A549 (cell line): ENCODE results near the gene NRIP3. TPM values are rescaled to one million over a fixed set of nuclear protein-coding genes. Genes with fewer than 3 reads are reported as not detected.

Experiments
- ATAC-seq, 2 experiments: fragments of 200-7000 bp in 1 of 2; fragments of >200 bp in 1 of 2; cut with Nextera tagmentation in 1 of 2; cut with Tn5 transposase in 1 of 2; 3 replicates each; pipeline versions ENCODE4 v1.8.0 to v1.9.1; 2018 to 2020; ENCODE audit warnings: mild to moderate bottlenecking in 1 of 2, moderate library complexity in 1 of 2
- CTCF ChIA-PET: fragments of 300-600 bp; sonication (Branson Sonifier 250); formaldehyde crosslinking; extraction: SDS; loops from one replicate; lab custom pipeline; 2021; ENCODE audit warnings: antibody characterized with exemption, inconsistent platforms; lab: Yijun Ruan, JAX
- POLR2A ChIA-PET: fragments of 350-600 bp; formaldehyde crosslinking; extraction: SDS; loops from one replicate; lab custom pipeline; 2021; ENCODE audit warnings: antibody characterized with exemption, inconsistent platforms; lab: Yijun Ruan, JAX
- DNase-seq, 2 experiments: peaks; one replicate each; pipeline versions ENCODE4 v3.0.0 to v3.0.0-alpha.2; 2011 to 2016; ENCODE audit warnings: low read depth in 1 of 2, low spot score in 1 of 2
- FAIRE-seq: peaks from 2 replicates; lab custom pipeline; 2011; peaks lifted over from hg19 to GRCh38; lab: Jason Lieb, UNC
- H3K27ac ChIP-seq, 2 experiments: fragments of >200 bp; sonication (Bioruptor Twin); formaldehyde crosslinking; 3 replicates each; pipeline ENCODE4 v1.5.1; 2016 to 2017
- H3K4me1 ChIP-seq: fragments of >200 bp; sonication (Bioruptor Twin); formaldehyde crosslinking; 3 replicates; pipeline ENCODE4 v1.6.1; 2016
- H3K4me2 ChIP-seq: fragments of >200 bp; sonication (Bioruptor Twin); formaldehyde crosslinking; 3 replicates; pipeline ENCODE4 v1.6.1; 2016
- H3K4me3 ChIP-seq: fragments of >200 bp; sonication (Bioruptor Twin); formaldehyde crosslinking; 3 replicates; pipeline ENCODE4 v1.5.1; 2016
- H3K9me3 ChIP-seq: fragments of >200 bp; sonication (Bioruptor Twin); formaldehyde crosslinking; 3 replicates; pipeline ENCODE4 v1.6.1; 2016
- CEBPB ChIP-seq, 2 experiments: fragments of >200 bp in 1 of 2; sonication (Bioruptor Twin) in 1 of 2; formaldehyde crosslinking in 1 of 2; IDR thresholded peaks; 2 replicates each; pipeline ENCODE4 v1.6.1; 2012 to 2016
- CHD2 ChIP-seq: fragments of 150-350 bp; IDR thresholded peaks from 2 replicates; pipeline ENCODE4 v1.6.1; 2014; ENCODE audit warnings: low read length; ENCODE audit not compliant: partially characterized antibody
- ELK1 ChIP-seq: fragments of 150-350 bp; IDR thresholded peaks from 2 replicates; pipeline ENCODE4 v1.6.1; 2014; ENCODE audit warnings: low read depth, mild to moderate bottlenecking, low read length
- EP300 ChIP-seq, 2 experiments: fragments of >200 bp; sonication (Bioruptor Twin); formaldehyde crosslinking; IDR thresholded peaks; 2 replicates in 1 of 2; 3 replicates in 1 of 2; pipeline ENCODE4 v1.6.1; 2016 to 2017
- FOXS1 ChIP-seq: fragments of 250-450 bp; sonication (Bioruptor Pico); IDR thresholded peaks from 2 replicates; pipeline ENCODE4 v1.5.0; 2020; ENCODE audit warnings: mild to moderate bottlenecking, moderate library complexity
- HOXB13 ChIP-seq: fragments of 250-450 bp; sonication (Bioruptor Pico); IDR thresholded peaks from 2 replicates; pipeline ENCODE4 v1.5.0; 2020; ENCODE audit warnings: low read depth, mild to moderate bottlenecking, moderate library complexity
- JUNB ChIP-seq: fragments of >200 bp; sonication (Bioruptor Twin); formaldehyde crosslinking; IDR thresholded peaks from 2 replicates; pipeline ENCODE4 v1.6.1; 2016
- MAFK ChIP-seq: fragments of 450-650 bp; IDR thresholded peaks from 2 replicates; pipeline ENCODE4 v1.6.1; 2014; ENCODE audit not compliant: partially characterized antibody
- MAZ ChIP-seq: fragments of 150-350 bp; IDR thresholded peaks from 2 replicates; pipeline ENCODE4 v1.6.1; 2014; ENCODE audit warnings: antibody characterized with exemption, low read depth, low read length, borderline replicate concordance
- PBX3 ChIP-seq: IDR thresholded peaks from 2 replicates; pipeline ENCODE4 v1.6.1; 2012
- RCOR1 ChIP-seq: fragments of 150-350 bp; IDR thresholded peaks from 2 replicates; pipeline ENCODE4 v1.6.1; 2014; ENCODE audit warnings: antibody characterized with exemption, low read length, low read depth
- RFX5 ChIP-seq: fragments of 450-650 bp; IDR thresholded peaks from 2 replicates; pipeline ENCODE4 v1.7.1; 2014; ENCODE audit warnings: antibody characterized with exemption, mild to moderate bottlenecking, moderate library complexity
- RNF2 ChIP-seq: fragments of 200-600 bp; sonication (generic); IDR thresholded peaks from 2 replicates; pipeline ENCODE4 v1.6.1; 2016; ENCODE audit warnings: low read depth, mild to moderate bottlenecking, antibody characterized with exemption, moderate library complexity, borderline replicate concordance
- SMC3 ChIP-seq: fragments of >200 bp; sonication (Bioruptor Twin); formaldehyde crosslinking; IDR thresholded peaks from 3 replicates; pipeline ENCODE4 v1.6.1; 2018; ENCODE audit warnings: inconsistent platforms
- SREBF2 ChIP-seq: fragments of 450-650 bp; IDR thresholded peaks from 2 replicates; pipeline ENCODE4 v1.6.1; 2014; ENCODE audit warnings: mild to moderate bottlenecking, moderate library complexity
- TFCP2L1 ChIP-seq: fragments of 250-450 bp; sonication (Bioruptor Pico); IDR thresholded peaks from 2 replicates; pipeline ENCODE4 v1.5.0; 2021; ENCODE audit warnings: mild to moderate bottlenecking
- TP53 ChIP-seq: fragments of 250-450 bp; sonication (Bioruptor Pico); IDR thresholded peaks from 2 replicates; pipeline ENCODE4 v1.5.0; 2021; ENCODE audit warnings: mild to moderate bottlenecking, moderate library complexity
- ZC3H11A ChIP-seq: fragments of 450-650 bp; IDR thresholded peaks from 2 replicates; pipeline ENCODE4 v1.6.1; 2014; ENCODE audit warnings: antibody characterized with exemption, mild to moderate bottlenecking
- ZNF302 ChIP-seq: fragments of 250-450 bp; sonication (Bioruptor Pico); IDR thresholded peaks from 2 replicates; pipeline ENCODE4 v1.9.0; 2021; ENCODE audit warnings: inconsistent platforms, mild to moderate bottlenecking, moderate library complexity
- WGBS: methylation state at CpG from one replicate; pipeline ENCODE4 v1.1.6; 2017; ENCODE audit errors: missing lambda C conversion rate; 5-methylcytosine and 5-hydroxymethylcytosine counted together
- polyA plus RNA-seq, 4 experiments: library from polyadenylated mRNA; depleted of rRNA in 3 of 4; stranded (reverse); fragments of >200 nt; fragmentation: RNase III in 1 of 4; extraction: RNeasy Plus Mini Kit Qiagen cat#74134 plus additional on column Dnase treatment in 1 of 4; gene quantifications; 2 replicates in 3 of 4; 3 replicates in 1 of 4; pipeline ENCODE4 v1.2.3, GENCODE V29; 2011 to 2017
- TF ChIP-seq, protein P1 (sequence below): fragments of >200 bp; sonication (Bioruptor Twin); formaldehyde crosslinking; IDR thresholded peaks from 3 replicates; pipeline ENCODE4 v1.6.1; 2016
- TF ChIP-seq, protein P2 (sequence below): fragments of 200-600 bp; sonication (generic); IDR thresholded peaks from 2 replicates; pipeline ENCODE4 v1.6.1; 2016; ENCODE audit warnings: antibody characterized with exemption, mild to moderate bottlenecking, moderate library complexity

NRIP3 gene
- polyA plus RNA-seq, 2 of the 4 experiments (the other 2 are of a cell fraction): 0.49 to 1.0 TPM

GRCh38 chr11:8956860-8957259 is 46.9 kb downstream of the NRIP3 start (continued):
- TF ChIP-seq JUNB (no peak), SMC3 (no peak)
- TF ChIP-seq, all 56 proteins: peak for 0

DNA sequence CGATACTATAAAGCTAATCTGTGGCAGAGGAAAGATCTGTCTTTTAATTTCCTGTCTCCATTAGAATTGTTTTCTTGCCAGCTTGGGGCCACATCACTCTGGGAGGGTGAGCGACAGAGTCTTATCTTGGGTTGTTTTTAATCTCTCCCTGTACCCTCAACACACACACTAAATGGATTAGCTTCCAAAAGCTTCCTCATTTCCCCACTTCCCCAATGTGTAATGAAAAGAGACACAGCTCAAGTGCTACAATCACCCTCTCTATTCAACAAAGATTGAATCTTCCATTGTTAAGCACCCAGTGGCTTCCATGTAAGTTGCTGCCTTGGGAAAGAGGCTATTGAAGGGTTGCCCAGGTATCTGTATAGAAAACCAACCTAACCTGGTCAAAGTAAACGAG is 54.9 kb downstream of the NRIP3 start:
- TF ChIP-seq MAZ (no peak), CEBPB (IDR thresholded peaks at IDR 0.05) (no peak), HOXB13 (CRISPR knock-in tag) (no peak), FOXS1 (CRISPR knock-in tag) (no peak), SMC3 (no peak), PBX3 (no peak), SREBF2 (no peak), RCOR1 (no peak), TP53 (CRISPR knock-in tag) (no peak), RFX5 (no peak), ELK1 (no peak), CHD2 (no peak), RNF2 (no peak), TFCP2L1 (CRISPR knock-in tag) (no peak), ZNF302 (CRISPR knock-in tag) (no peak), MAFK (no peak), EP300 (IDR thresholded peaks at IDR 0.05) (no peak), ZC3H11A (no peak)
- TF ChIP-seq, protein P1, sequence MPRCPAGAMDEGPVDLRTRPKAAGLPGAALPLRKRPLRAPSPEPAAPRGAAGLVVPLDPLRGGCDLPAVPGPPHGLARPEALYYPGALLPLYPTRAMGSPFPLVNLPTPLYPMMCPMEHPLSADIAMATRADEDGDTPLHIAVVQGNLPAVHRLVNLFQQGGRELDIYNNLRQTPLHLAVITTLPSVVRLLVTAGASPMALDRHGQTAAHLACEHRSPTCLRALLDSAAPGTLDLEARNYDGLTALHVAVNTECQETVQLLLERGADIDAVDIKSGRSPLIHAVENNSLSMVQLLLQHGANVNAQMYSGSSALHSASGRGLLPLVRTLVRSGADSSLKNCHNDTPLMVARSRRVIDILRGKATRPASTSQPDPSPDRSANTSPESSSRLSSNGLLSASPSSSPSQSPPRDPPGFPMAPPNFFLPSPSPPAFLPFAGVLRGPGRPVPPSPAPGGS: no peak
- TF ChIP-seq, protein P2, sequence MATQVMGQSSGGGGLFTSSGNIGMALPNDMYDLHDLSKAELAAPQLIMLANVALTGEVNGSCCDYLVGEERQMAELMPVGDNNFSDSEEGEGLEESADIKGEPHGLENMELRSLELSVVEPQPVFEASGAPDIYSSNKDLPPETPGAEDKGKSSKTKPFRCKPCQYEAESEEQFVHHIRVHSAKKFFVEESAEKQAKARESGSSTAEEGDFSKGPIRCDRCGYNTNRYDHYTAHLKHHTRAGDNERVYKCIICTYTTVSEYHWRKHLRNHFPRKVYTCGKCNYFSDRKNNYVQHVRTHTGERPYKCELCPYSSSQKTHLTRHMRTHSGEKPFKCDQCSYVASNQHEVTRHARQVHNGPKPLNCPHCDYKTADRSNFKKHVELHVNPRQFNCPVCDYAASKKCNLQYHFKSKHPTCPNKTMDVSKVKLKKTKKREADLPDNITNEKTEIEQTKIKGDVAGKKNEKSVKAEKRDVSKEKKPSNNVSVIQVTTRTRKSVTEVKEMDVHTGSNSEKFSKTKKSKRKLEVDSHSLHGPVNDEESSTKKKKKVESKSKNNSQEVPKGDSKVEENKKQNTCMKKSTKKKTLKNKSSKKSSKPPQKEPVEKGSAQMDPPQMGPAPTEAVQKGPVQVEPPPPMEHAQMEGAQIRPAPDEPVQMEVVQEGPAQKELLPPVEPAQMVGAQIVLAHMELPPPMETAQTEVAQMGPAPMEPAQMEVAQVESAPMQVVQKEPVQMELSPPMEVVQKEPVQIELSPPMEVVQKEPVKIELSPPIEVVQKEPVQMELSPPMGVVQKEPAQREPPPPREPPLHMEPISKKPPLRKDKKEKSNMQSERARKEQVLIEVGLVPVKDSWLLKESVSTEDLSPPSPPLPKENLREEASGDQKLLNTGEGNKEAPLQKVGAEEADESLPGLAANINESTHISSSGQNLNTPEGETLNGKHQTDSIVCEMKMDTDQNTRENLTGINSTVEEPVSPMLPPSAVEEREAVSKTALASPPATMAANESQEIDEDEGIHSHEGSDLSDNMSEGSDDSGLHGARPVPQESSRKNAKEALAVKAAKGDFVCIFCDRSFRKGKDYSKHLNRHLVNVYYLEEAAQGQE: no peak
- ATAC-seq: no peak
- FAIRE-seq: no peak
- H3K27ac ChIP-seq: no peak overlapping the region
- no peak overlapping the region for H3K4me3 ChIP-seq
- ChIA-PET CTCF (interaction anchor here (0.9 to 5.2 kb wide), 4 partner anchors 11 to 34 kb away, joined by 4 to 28 read pairs (median 12); no protein-coding TSS in a partner anchor), POLR2A (interaction anchor here (0.6 kb wide), 1 partner anchor 1356 kb away, joined by 4 read pairs; the partner anchor contains the start of gene ADM)
- WGBS: 94% methylated on average over 3 of the region's 3 CpGs
- H3K4me2 ChIP-seq: no peak overlapping the region
- H3K4me1 ChIP-seq: no peaks in the 10 kb centered on the region
- no peaks in the 10 kb centered on the region for H3K9me3 ChIP-seq
- no peak for DNase-seq
